HepG2 (cell line): Measurements from ENCODE around the gene MAP3K4. TPM values are rescaled to one million over a fixed set of nuclear protein-coding genes. Genes with fewer than 3 reads are reported as not detected.

Experiments
- ATAC-seq: fragments of 200-7000 bp; cut with Tn5 transposase; 3 replicates; pipeline ENCODE4 v1.9.1; 2020; ENCODE audit warnings: mild to moderate bottlenecking, moderate library complexity
- BruUV-seq: library from RNA; stranded (reverse); fragments of 400-500 nt; replicated peaks from 2 replicates; lab custom pipeline; 2021; lab: Mats Ljungman, UMichigan
- CTCF ChIA-PET: fragments of 300-600 bp; formaldehyde crosslinking; extraction: SDS; loops from one replicate; lab custom pipeline; 2021; ENCODE audit warnings: low total read pairs, inconsistent platforms, low intra/inter-chr PET ratio; lab: Yijun Ruan, JAX
- POLR2A ChIA-PET: fragments of 350-600 bp; sonication (Branson Sonifier 250); formaldehyde crosslinking; loops from one replicate; lab custom pipeline; 2020; ENCODE audit warnings: antibody characterized with exemption, inconsistent platforms; lab: Yijun Ruan, JAX
- DNase-seq: peaks from one replicate; pipeline ENCODE4 v3.0.0-alpha.2; 2015; ENCODE audit warnings: low spot score
- FAIRE-seq: peaks from 3 replicates; lab custom pipeline; 2011; peaks lifted over from hg19 to GRCh38; lab: Jason Lieb, UNC
- H2AFZ ChIP-seq: one replicate; pipeline ENCODE4 v1.6.1; 2011; ENCODE audit warnings: low read length, inconsistent platforms
- H3K27ac ChIP-seq: fragments of 300-600 bp; 3 replicates; pipeline ENCODE4 v1.8.0; 2011; ENCODE audit warnings: mixed run types, mild to moderate bottlenecking, mixed read lengths, low read length, inconsistent platforms; ENCODE audit not compliant: insufficient read depth; ENCODE audit errors: extremely low read length
- H3K27me3 ChIP-seq, 2 experiments: fragments of 200-600 bp in 1 of 2; 2 replicates in 1 of 2; 3 replicates in 1 of 2; pipeline versions ENCODE4 v1.6.0 to v1.8.0; 2011; ENCODE audit warnings: low read length in 2 of 2, mild to moderate bottlenecking in 2 of 2, moderate library complexity in 2 of 2, inconsistent platforms in 1 of 2; ENCODE audit not compliant: insufficient read depth in 2 of 2, control insufficient read depth in 1 of 2
- H3K36me3 ChIP-seq, 2 experiments: fragments of 200-600 bp in 1 of 2; replicated peaks in 1 of 2; 2 replicates in 1 of 2; 3 replicates in 1 of 2; pipeline versions ENCODE4 v1.5.1 to v1.8.0; 2011; ENCODE audit warnings: low read length in 2 of 2, inconsistent platforms in 1 of 2; ENCODE audit not compliant: insufficient read depth in 2 of 2, control insufficient read depth in 1 of 2
- H3K4me1 ChIP-seq: 2 replicates; pipeline ENCODE4 v1.5.1; 2012; ENCODE audit warnings: low read length, inconsistent platforms; ENCODE audit not compliant: insufficient read depth
- H3K4me2 ChIP-seq: 2 replicates; pipeline ENCODE4 v1.6.0; 2011; ENCODE audit warnings: low read depth, low read length, inconsistent platforms
- H3K4me3 ChIP-seq, 3 experiments: fragments of 200-600 bp in 1 of 3; sonication (generic), shearing (Covaris generic) in 1 of 3; replicated peaks in 1 of 3; 2 replicates each; pipeline ENCODE4 v1.5.1; 2011 to 2016; ENCODE audit warnings: low read length in 3 of 3, inconsistent platforms in 2 of 3, low read depth in 2 of 3, mild to moderate bottlenecking in 2 of 3, control low read depth in 1 of 3, mixed read lengths in 1 of 3; ENCODE audit not compliant: insufficient read depth in 1 of 3
- H3K79me2 ChIP-seq: one replicate; pipeline ENCODE4 v1.6.1; 2011; ENCODE audit warnings: low read length, inconsistent platforms; ENCODE audit not compliant: insufficient read depth
- H3K9ac ChIP-seq: 2 replicates; pipeline ENCODE4 v1.6.0; 2011; ENCODE audit warnings: mild to moderate bottlenecking, low read depth, low read length, inconsistent platforms; ENCODE audit not compliant: insufficient read depth
- H3K9me3 ChIP-seq: 2 replicates; pipeline ENCODE4 v1.5.1; 2012; ENCODE audit warnings: mild to moderate bottlenecking, low read length
- H4K20me1 ChIP-seq: 2 replicates; pipeline ENCODE4 v1.6.0; 2011; ENCODE audit warnings: inconsistent platforms, mild to moderate bottlenecking, low read length, moderate library complexity; ENCODE audit not compliant: insufficient read depth
- KLF16 ChIP-seq, 2 experiments: sonication (generic) in 1 of 2; formaldehyde crosslinking in 1 of 2; IDR thresholded peaks; 2 replicates each; pipeline versions ENCODE4 v1.6.1 to v1.8.0; 2016 to 2023; ENCODE audit warnings: missing genetic modification reagents in 2 of 2, missing compliant biosample characterization in 1 of 2
- NR2C2 ChIP-seq: sonication (generic); formaldehyde crosslinking; IDR thresholded peaks from 2 replicates; pipeline ENCODE4 v1.4.0; 2020; ENCODE audit warnings: missing genetic modification reagents, mild to moderate bottlenecking, moderate library complexity, borderline replicate concordance
- PLRG1 ChIP-seq: fragments of 450-650 bp; conservative IDR thresholded peaks from 2 replicates; pipeline ENCODE4 v1.6.1; 2016
- RXRB ChIP-seq: IDR thresholded peaks from 2 replicates; pipeline ENCODE4 v1.6.1; 2016; ENCODE audit warnings: borderline replicate concordance, missing genetic modification reagents, missing compliant biosample characterization
- ZBTB1 ChIP-seq: sonication (generic); formaldehyde crosslinking; IDR thresholded peaks from 2 replicates; pipeline ENCODE4 v1.4.0; 2020; ENCODE audit warnings: missing genetic modification reagents, borderline replicate concordance
- ZKSCAN8 ChIP-seq: IDR thresholded peaks from 2 replicates; pipeline ENCODE4 v1.6.1; 2016; ENCODE audit warnings: borderline replicate concordance, missing genetic modification reagents, missing compliant biosample characterization
- ZNF441 ChIP-seq: sonication (generic); formaldehyde crosslinking; IDR thresholded peaks from 2 replicates; pipeline ENCODE4 v1.7.0; 2021; ENCODE audit warnings: missing genetic modification reagents, borderline replicate concordance
- ZNF878 ChIP-seq: sonication (generic); formaldehyde crosslinking; IDR thresholded peaks from 2 replicates; pipeline ENCODE4 v1.8.1; 2023; ENCODE audit warnings: mild to moderate bottlenecking, missing genetic modification reagents, moderate library complexity
- WGBS: methylation state at CpG from one replicate; pipeline ENCODE4 v1.1.6; 2017; ENCODE audit warnings: low lambda C conversion rate; 5-methylcytosine and 5-hydroxymethylcytosine counted together
- in situ Hi-C: cut with HindIII; loops from 2 replicates; pipeline ENCODE4 v1.10.0; 2017; ENCODE audit warnings: low pct_unique_long_range_greater_than_20kb; ENCODE audit not compliant: extremely low pct_ligation_motif_present
- intact Hi-C: fragments of 100-400 bp; cut with micrococcal nuclease; formaldehyde crosslinking; loops from one replicate; pipeline ENCODE4 v1.10.0; 2022; ENCODE audit not compliant: unreplicated experiment
- polyA plus RNA-seq, 8 experiments: library from polyadenylated mRNA; depleted of rRNA in 3 of 8; stranded (reverse) in 7 of 8; unstranded in 1 of 8; fragments of >200 nt; fragmentation: Illumina TruSeq in 4 of 8; extraction: Trizol in 4 of 8; gene quantifications; 2 replicates each; pipeline versions ENCODE4 v1.2.1 to v1.2.3, GENCODE V29; 2011 to 2016; ENCODE audit warnings: low read depth in 4 of 8, missing spikeins in 1 of 8, mixed read lengths in 1 of 8; ENCODE audit not compliant: insufficient read depth in 1 of 8
- total RNA-seq, 5 experiments: library from RNA; depleted of rRNA; stranded (reverse); fragments of >200 nt; fragmentation: Illumina TruSeq; extraction: Trizol; gene quantifications; 2 replicates each; pipeline ENCODE4 v1.2.3, GENCODE V29; 2016; ENCODE audit warnings: low read depth in 1 of 5
- TF ChIP-seq, protein P1 (sequence below): sonication (generic); formaldehyde crosslinking; IDR thresholded peaks from 2 replicates; pipeline ENCODE4 v1.5.0; 2020; ENCODE audit warnings: mild to moderate bottlenecking, missing genetic modification reagents, borderline replicate concordance
- TF ChIP-seq, protein P2 (sequence below): sonication (generic); formaldehyde crosslinking; IDR thresholded peaks from 2 replicates; pipeline ENCODE4 v1.4.0; 2020; ENCODE audit warnings: missing genetic modification reagents
- TF ChIP-seq, protein P3 (sequence below): sonication (generic); formaldehyde crosslinking; IDR thresholded peaks from 2 replicates; pipeline ENCODE4 v1.4.0; 2020; ENCODE audit warnings: missing genetic modification reagents; ENCODE audit errors: not compliant biosample characterization
- TF ChIP-seq, protein P4 (sequence below): sonication (generic); formaldehyde crosslinking; IDR thresholded peaks from 2 replicates; pipeline ENCODE4 v1.5.0; 2020; ENCODE audit warnings: missing genetic modification reagents

Gene MAP3K4
- total and polyA plus RNA-seq, 2 of the 13 experiments (the other 11 are each of a cell fraction or from before 2014, with no cell fraction given) = 12.9 to 33.6 TPM

DNA sequence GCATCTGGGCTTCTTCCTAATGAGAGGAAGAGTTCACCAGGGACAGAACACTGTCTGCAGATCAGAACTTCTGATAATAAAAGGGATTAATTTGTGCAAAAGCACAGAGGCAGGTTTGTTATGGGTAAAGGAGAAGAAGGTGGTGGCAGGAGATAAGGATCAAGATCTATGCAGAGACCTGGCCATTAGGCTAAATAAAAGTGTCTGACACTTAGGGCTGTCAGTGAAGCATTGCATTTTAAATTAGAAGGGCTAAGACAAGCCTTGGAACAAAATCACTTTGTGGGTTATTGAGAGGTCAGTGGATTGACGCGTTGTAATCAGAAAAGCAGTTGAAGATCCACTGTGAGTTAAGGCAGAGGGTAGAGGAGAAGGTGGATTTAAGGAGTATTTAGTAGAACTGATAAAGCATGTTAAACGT is 76.8 kb downstream of the MAP3K4 start (continued):
- TF ChIP-seq, protein P1, sequence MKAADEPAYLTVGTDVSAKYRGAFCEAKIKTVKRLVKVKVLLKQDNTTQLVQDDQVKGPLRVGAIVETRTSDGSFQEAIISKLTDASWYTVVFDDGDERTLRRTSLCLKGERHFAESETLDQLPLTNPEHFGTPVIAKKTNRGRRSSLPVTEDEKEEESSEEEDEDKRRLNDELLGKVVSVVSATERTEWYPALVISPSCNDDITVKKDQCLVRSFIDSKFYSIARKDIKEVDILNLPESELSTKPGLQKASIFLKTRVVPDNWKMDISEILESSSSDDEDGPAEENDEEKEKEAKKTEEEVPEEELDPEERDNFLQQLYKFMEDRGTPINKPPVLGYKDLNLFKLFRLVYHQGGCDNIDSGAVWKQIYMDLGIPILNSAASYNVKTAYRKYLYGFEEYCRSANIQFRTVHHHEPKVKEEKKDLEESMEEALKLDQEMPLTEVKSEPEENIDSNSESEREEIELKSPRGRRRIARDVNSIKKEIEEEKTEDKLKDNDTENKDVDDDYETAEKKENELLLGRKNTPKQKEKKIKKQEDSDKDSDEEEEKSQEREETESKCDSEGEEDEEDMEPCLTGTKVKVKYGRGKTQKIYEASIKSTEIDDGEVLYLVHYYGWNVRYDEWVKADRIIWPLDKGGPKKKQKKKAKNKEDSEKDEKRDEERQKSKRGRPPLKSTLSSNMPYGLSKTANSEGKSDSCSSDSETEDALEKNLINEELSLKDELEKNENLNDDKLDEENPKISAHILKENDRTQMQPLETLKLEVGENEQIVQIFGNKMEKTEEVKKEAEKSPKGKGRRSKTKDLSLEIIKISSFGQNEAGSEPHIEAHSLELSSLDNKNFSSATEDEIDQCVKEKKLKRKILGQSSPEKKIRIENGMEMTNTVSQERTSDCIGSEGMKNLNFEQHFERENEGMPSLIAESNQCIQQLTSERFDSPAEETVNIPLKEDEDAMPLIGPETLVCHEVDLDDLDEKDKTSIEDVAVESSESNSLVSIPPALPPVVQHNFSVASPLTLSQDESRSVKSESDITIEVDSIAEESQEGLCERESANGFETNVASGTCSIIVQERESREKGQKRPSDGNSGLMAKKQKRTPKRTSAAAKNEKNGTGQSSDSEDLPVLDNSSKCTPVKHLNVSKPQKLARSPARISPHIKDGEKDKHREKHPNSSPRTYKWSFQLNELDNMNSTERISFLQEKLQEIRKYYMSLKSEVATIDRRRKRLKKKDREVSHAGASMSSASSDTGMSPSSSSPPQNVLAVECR = no peak
- TF ChIP-seq, protein P2, sequence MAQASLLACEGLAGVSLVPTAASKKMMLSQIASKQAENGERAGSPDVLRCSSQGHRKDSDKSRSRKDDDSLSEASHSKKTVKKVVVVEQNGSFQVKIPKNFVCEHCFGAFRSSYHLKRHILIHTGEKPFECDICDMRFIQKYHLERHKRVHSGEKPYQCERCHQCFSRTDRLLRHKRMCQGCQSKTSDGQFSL (CRISPR knock-in tag) = no peak
- TF ChIP-seq, protein P3, sequence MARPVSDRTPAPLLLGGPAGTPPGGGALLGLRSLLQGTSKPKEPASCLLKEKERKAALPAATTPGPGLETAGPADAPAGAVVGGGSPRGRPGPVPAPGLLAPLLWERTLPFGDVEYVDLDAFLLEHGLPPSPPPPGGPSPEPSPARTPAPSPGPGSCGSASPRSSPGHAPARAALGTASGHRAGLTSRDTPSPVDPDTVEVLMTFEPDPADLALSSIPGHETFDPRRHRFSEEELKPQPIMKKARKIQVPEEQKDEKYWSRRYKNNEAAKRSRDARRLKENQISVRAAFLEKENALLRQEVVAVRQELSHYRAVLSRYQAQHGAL = no peak
- no peak for TF ChIP-seq NR2C2 (CRISPR knock-in tag)
- no peak for TF ChIP-seq ZNF441 (CRISPR knock-in tag)
- TF ChIP-seq, all 625 proteins: peak for 0

GRCh38 chr6:161073930-161074329 is 82.4 kb downstream of the MAP3K4 start:
- peaks cover 13 to 58% of the 10 kb centered on the region in 2 experiments for H3K36me3 ChIP-seq
- no peak overlapping the region for H3K27ac ChIP-seq
- no peak for ATAC-seq
- in situ Hi-C loops (no loop called here), intact Hi-C loops (no loop called here)
- H4K20me1 ChIP-seq = no peaks in the 10 kb centered on the region
- POLR2A ChIA-PET = no interaction called here
- H3K79me2 ChIP-seq = no peaks in the 10 kb centered on the region
- no peak for DNase-seq
- no peak overlapping the region for H3K4me2 ChIP-seq
- no peaks in the 10 kb centered on the region for H3K27me3 ChIP-seq
- no peak overlapping the region for H3K9ac ChIP-seq
- H3K9me3 ChIP-seq = no peaks in the 10 kb centered on the region
- no peak overlapping the region for H2AFZ ChIP-seq
- FAIRE-seq = no peak
- H3K4me3 ChIP-seq = no peak overlapping the region
- no peaks in the 10 kb centered on the region for H3K4me1 ChIP-seq
- WGBS = 98% methylated on average over 5 of the region's 5 CpGs
- no TSS peak for BruUV-seq
- CTCF ChIA-PET = no interaction called here
- TF ChIP-seq ZBTB1 (CRISPR knock-in tag) (no peak), ZNF878 (CRISPR knock-in tag) (no peak), PLRG1 (no peak), KLF16 (CRISPR knock-in tag; IDR thresholded peaks at IDR 0.05) (no peak), RXRB (CRISPR knock-in tag) (no peak), ZKSCAN8 (CRISPR knock-in tag) (no peak)
- TF ChIP-seq, protein P4, sequence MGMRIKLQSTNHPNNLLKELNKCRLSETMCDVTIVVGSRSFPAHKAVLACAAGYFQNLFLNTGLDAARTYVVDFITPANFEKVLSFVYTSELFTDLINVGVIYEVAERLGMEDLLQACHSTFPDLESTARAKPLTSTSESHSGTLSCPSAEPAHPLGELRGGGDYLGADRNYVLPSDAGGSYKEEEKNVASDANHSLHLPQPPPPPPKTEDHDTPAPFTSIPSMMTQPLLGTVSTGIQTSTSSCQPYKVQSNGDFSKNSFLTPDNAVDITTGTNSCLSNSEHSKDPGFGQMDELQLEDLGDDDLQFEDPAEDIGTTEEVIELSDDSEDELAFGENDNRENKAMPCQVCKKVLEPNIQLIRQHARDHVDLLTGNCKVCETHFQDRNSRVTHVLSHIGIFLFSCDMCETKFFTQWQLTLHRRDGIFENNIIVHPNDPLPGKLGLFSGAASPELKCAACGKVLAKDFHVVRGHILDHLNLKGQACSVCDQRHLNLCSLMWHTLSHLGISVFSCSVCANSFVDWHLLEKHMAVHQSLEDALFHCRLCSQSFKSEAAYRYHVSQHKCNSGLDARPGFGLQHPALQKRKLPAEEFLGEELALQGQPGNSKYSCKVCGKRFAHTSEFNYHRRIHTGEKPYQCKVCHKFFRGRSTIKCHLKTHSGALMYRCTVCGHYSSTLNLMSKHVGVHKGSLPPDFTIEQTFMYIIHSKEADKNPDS = no peak
